ENCODE data around the gene TXNRD1. TPM values are rescaled to one million over a fixed set of nuclear protein-coding genes. Genes with fewer than 3 reads are reported as not detected.
A peak's percentile ranks its signal among the peaks of the same experiment; 100 is the strongest.

Gene TXNRD1
- total RNA-seq, 1 experiment from 2014 or later: 327 TPM

GRCh38 chr12:104213952-104214351 lies 1.6 kb upstream of the TXNRD1 start (continued):
- TF ChIP-seq REST (IDR thresholded peaks at IDR 0.05; ENCODE audit: low read depth) (no peak), MAX (IDR thresholded peaks at IDR 0.05) (no peak), ZFX (IDR thresholded peaks at IDR 0.05) (no peak), POLR2AphosphoS5 (IDR thresholded peaks at IDR 0.05; ENCODE audit: low read depth, low read length) (no peak), CTCF (IDR thresholded peaks at IDR 0.05 in 2 of 3, conservative IDR thresholded peaks at IDR 0.05 in 1 of 3; ENCODE audit: borderline replicate concordance in 1 of 3, insufficient read depth in 1 of 3, low read depth in 2 of 3, low read length in 2 of 3) (no peak)

GRCh38 chr12:104216521-104216924 lies 944 bp downstream of the TXNRD1 start:
- TF ChIP-seq CEBPB (IDR thresholded peaks at IDR 0.05; ENCODE audit: low read depth): no peak
- TF ChIP-seq MAX (IDR thresholded peaks at IDR 0.05): no peak
- TF ChIP-seq RAD21 (IDR thresholded peaks at IDR 0.05; ENCODE audit: low read depth): no peak
- TF ChIP-seq JUND (IDR thresholded peaks at IDR 0.05): no peak
- no peak for TF ChIP-seq EZH2phosphoT487 (IDR thresholded peaks at IDR 0.05; ENCODE audit: borderline replicate concordance)
- TF ChIP-seq SIN3A (IDR thresholded peaks at IDR 0.05; ENCODE audit: low read depth): no peak
- TF ChIP-seq EGR1 (IDR thresholded peaks at IDR 0.05; ENCODE audit: low read depth): no peak
- TF ChIP-seq CBX3 (IDR thresholded peaks at IDR 0.05; ENCODE audit: low read depth): no peak
- TF ChIP-seq POLR2AphosphoS5 (IDR thresholded peaks at IDR 0.05; ENCODE audit: low read depth, low read length): no peak
- no peak for TF ChIP-seq SRF (IDR thresholded peaks at IDR 0.05; ENCODE audit: low read depth)
- no peak for TF ChIP-seq ZFX (IDR thresholded peaks at IDR 0.05)
- no peak for TF ChIP-seq TCF7L2 (IDR thresholded peaks at IDR 0.05; ENCODE audit: borderline replicate concordance, extremely low read depth, insufficient read depth, insufficient read length)
- no peak for TF ChIP-seq FOSL1 (IDR thresholded peaks at IDR 0.05; ENCODE audit: low read depth)
- TF ChIP-seq ZBTB33 (IDR thresholded peaks at IDR 0.05; ENCODE audit: extremely low read depth, insufficient replicate concordance, low read length): no peak
- RAD21 ChIA-PET (ENCODE audit: low non-redundant PET in 1 of 2, low total read pairs in 2 of 2, uncharacterized antibody in 2 of 2, unreplicated experiment in 2 of 2): no interaction called here
- peak overlapping the region; percentile 75; the same call in 1 of the 2 replicates for H3K4me2 ChIP-seq (ENCODE audit: low read length)
- H3K9me3 ChIP-seq (ENCODE audit: control insufficient read depth in 1 of 2, insufficient read depth in 1 of 2, low read depth in 1 of 2, low read length in 2 of 2): no peaks in the 10 kb centered on the region
- no peak overlapping the region; the same call in 1 of the 2 replicates for H3K27ac ChIP-seq (ENCODE audit: low read depth, low read length)
- no peak overlapping the region; a peak in 1 of 4 replicates for H3K4me3 ChIP-seq (replicated peaks in 1 of 2; ENCODE audit: low read depth in 1 of 2, low read length in 2 of 2)
- DNase-seq (ENCODE audit: low read depth, low spot score) (no peak), ATAC-seq (no peak)
- H4K20me1 ChIP-seq (ENCODE audit: insufficient read depth): no peaks in the 10 kb centered on the region
- BruUV-seq (replicated peaks): no TSS peak
- H2AFZ ChIP-seq (ENCODE audit: low read depth, low read length, poor library complexity, severe bottlenecking): no peak overlapping the region
- no peaks in the 10 kb centered on the region; the same call in 1 of the 2 replicates for H3K79me2 ChIP-seq (ENCODE audit: insufficient read depth, low read length)
- POLR2A ChIA-PET: interaction anchor here (1.4 to 6.5 kb wide), 2 partner anchors 71 to 75 kb away, joined by 4 to 80 read pairs; no protein-coding TSS in a partner anchor
- no peaks in the 10 kb centered on the region for H3K9me2 ChIP-seq (ENCODE audit: insufficient read depth)
- CTCF ChIA-PET: no interaction called here
- no peaks in the 10 kb centered on the region for H3K27me3 ChIP-seq (ENCODE audit: insufficient read depth, low read length)
- H3K36me3 ChIP-seq (ENCODE audit: control insufficient read depth in 1 of 2, insufficient read depth in 2 of 2, low read length in 2 of 2): no peaks in the 10 kb centered on the region
- intact Hi-C loops (cut with micrococcal nuclease): no loop called here
- peaks cover 44 to 64% of the 10 kb centered on the region in 2 experiments for H3K4me1 ChIP-seq (ENCODE audit: control insufficient read depth in 1 of 2, insufficient read depth in 2 of 2, low read length in 2 of 2)
- peak overlapping the region; percentile 53; the same call in 1 of the 2 replicates for H3K9ac ChIP-seq (ENCODE audit: low read length)
